DND-41 (cell line): ENCODE results near the gene SNRPB2.

Source experiments
- EZH2 ChIP-seq: IDR thresholded peaks from 3 replicates; pipeline ENCODE4 v1.6.1; 2012; ENCODE audit warnings: borderline replicate concordance, low read depth, mild to moderate bottlenecking, moderate library complexity, low read length, inconsistent platforms; ENCODE audit not compliant: severe bottlenecking
- TF ChIP-seq, protein P1 (sequence below): IDR thresholded peaks from 2 replicates; pipeline ENCODE4 v1.5.1; 2012; ENCODE audit warnings: borderline replicate concordance, low read length, moderate library complexity, mild to moderate bottlenecking; ENCODE audit not compliant: poor library complexity, severe bottlenecking; ENCODE audit errors: extremely low read depth

- TF ChIP-seq EZH2 = no peak
- TF ChIP-seq, protein P1, sequence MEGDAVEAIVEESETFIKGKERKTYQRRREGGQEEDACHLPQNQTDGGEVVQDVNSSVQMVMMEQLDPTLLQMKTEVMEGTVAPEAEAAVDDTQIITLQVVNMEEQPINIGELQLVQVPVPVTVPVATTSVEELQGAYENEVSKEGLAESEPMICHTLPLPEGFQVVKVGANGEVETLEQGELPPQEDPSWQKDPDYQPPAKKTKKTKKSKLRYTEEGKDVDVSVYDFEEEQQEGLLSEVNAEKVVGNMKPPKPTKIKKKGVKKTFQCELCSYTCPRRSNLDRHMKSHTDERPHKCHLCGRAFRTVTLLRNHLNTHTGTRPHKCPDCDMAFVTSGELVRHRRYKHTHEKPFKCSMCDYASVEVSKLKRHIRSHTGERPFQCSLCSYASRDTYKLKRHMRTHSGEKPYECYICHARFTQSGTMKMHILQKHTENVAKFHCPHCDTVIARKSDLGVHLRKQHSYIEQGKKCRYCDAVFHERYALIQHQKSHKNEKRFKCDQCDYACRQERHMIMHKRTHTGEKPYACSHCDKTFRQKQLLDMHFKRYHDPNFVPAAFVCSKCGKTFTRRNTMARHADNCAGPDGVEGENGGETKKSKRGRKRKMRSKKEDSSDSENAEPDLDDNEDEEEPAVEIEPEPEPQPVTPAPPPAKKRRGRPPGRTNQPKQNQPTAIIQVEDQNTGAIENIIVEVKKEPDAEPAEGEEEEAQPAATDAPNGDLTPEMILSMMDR = no peak
Measured at GRCh38 chr20:16785226-16785625, 55.4 kb downstream of the SNRPB2 start.
